Mesothelial cell of epicardium (in vitro differentiated cells): ENCODE data around the gene CSNK1G1. TPM values are rescaled to one million over a fixed set of nuclear protein-coding genes. Genes with fewer than 3 reads are reported as not detected.
"Not testable (repeated sequence)": the region's sequence is repeated elsewhere in the genome, so short reads cannot be mapped to it uniquely, and the experiment has no call there.

Source experiments
- DNase-seq, 2 experiments: peaks; one replicate each; pipeline ENCODE4 v3.0.0; 2021; ENCODE audit warnings: low spot score in 2 of 2; ENCODE audit not compliant: unreplicated experiment in 2 of 2
- H3K27ac Mint-ChIP-seq: 2 replicates; pipeline ENCODE4 v1.8.0; 2021; ENCODE audit warnings: mixed read lengths
- H3K27me3 Mint-ChIP-seq: 2 replicates; pipeline ENCODE4 v1.8.0; 2021; ENCODE audit warnings: low read depth, mixed read lengths
- H3K36me3 Mint-ChIP-seq: 2 replicates; pipeline ENCODE4 v1.8.0; 2021; ENCODE audit warnings: mixed read lengths
- H3K4me1 Mint-ChIP-seq: 2 replicates; pipeline ENCODE4 v1.8.0; 2021; ENCODE audit warnings: mixed read lengths
- H3K4me3 Mint-ChIP-seq: 2 replicates; pipeline ENCODE4 v1.8.0; 2021; ENCODE audit warnings: mild to moderate bottlenecking, moderate library complexity, mixed read lengths
- H3K9me3 Mint-ChIP-seq: 2 replicates; pipeline ENCODE4 v1.8.0; 2021; ENCODE audit warnings: mixed read lengths
- total RNA-seq: library from RNA; stranded (reverse); gene quantifications from 3 replicates; pipeline ENCODE4 v1.2.1, GENCODE V29; 2021
- TF ChIP-seq, protein P1 (sequence below): fragments of 200-600 bp; sonication (generic); IDR thresholded peaks from one replicate; pipeline ENCODE4 v1.5.0; 2021; ENCODE audit warnings: antibody characterized with exemption; ENCODE audit not compliant: unreplicated experiment

The CSNK1G1 gene
- total RNA-seq, 1 donor from 2014 or later, result 27.1 TPM

DNA sequence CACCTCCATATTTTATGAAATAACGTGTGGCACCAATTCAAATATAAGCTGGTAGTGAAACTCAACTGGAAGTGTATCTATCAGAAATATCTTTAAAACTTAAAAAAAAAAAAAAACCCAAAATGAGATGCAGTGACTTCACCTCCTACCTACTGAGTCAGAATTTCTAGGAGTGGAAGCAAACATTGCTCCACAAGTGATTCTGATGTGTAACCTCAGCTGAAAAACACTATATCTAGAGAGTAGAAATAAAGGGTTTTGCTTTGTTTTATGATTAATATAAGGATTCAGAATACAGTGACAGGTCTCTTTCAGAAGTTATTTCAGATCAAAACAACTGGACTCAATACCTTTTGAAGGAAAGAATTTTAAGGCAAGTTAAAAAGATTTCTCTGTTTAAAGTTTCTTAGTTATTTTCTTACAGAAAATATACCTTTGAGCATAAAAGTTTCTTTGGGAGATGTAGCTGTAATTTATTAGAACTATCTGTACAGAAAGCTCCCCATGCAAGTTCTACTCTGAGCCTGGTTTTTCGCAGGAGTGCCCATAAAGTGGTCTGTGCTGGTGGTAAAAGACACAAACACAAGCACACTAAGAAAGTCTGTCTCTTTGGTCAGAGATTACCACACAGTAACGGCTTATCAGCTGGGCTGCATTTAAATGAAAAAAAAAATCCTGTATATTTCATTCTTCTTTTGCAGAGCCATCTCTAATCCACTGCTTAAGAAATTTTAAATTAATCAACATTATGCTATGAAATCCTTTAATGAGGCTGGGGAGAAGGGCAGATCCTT lies 133.2 kb downstream of the CSNK1G1 start:
- Mint-ChIP-seq H3K9me3 (peaks cover 7% of the 10 kb centered on the region), H3K27me3 (no peaks in the 10 kb centered on the region), H3K36me3 (peaks cover 7% of the 10 kb centered on the region), H3K4me3 (no peak overlapping the region), H3K4me1 (peaks cover 17% of the 10 kb centered on the region), H3K27ac (no peak overlapping the region)
- TF ChIP-seq, protein P1, sequence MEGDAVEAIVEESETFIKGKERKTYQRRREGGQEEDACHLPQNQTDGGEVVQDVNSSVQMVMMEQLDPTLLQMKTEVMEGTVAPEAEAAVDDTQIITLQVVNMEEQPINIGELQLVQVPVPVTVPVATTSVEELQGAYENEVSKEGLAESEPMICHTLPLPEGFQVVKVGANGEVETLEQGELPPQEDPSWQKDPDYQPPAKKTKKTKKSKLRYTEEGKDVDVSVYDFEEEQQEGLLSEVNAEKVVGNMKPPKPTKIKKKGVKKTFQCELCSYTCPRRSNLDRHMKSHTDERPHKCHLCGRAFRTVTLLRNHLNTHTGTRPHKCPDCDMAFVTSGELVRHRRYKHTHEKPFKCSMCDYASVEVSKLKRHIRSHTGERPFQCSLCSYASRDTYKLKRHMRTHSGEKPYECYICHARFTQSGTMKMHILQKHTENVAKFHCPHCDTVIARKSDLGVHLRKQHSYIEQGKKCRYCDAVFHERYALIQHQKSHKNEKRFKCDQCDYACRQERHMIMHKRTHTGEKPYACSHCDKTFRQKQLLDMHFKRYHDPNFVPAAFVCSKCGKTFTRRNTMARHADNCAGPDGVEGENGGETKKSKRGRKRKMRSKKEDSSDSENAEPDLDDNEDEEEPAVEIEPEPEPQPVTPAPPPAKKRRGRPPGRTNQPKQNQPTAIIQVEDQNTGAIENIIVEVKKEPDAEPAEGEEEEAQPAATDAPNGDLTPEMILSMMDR, result no peak
- no peak for DNase-seq

DNA sequence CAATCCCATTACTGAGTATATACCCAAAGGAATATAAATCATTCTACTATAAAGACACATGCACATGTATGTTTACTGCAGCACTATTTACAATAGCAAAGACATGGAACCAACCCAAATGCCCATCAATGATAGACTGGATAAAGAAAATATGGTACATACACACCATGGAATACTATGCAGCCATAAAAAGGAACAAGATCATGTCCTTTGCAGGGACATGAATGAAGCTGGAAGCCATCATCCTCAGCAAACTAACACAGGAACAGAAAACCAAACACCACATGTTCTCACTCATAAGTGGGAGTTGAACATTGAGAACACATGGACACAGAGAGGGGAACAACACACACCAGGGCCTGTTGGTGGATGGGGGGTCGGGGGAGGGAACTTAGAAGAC lies 134.1 kb downstream of the CSNK1G1 start:
- H3K27me3 Mint-ChIP-seq, H3K27ac Mint-ChIP-seq, H3K9me3 Mint-ChIP-seq, H3K4me3 Mint-ChIP-seq, DNase-seq, H3K36me3 Mint-ChIP-seq: not testable (repeated sequence)
- peaks cover 20% of the 10 kb centered on the region for H3K4me1 Mint-ChIP-seq

DNA sequence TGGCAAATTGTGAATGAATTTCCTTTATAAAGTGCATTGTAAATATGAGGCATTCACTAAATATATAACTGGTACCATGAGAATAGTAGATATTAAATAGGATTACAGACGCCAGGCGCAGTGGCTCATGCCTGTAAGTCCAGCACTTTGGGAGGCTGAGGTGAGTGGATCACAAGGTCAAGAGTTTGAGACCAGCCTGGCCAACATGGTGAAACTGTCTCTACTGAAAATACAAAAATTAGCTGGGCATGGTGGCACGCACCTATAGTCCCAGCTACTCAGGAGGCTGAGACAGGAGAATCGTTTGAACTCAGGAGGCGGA lies 138.6 kb downstream of the CSNK1G1 start:
- not testable (repeated sequence) for H3K9me3 Mint-ChIP-seq, H3K4me1 Mint-ChIP-seq, H3K27me3 Mint-ChIP-seq, H3K27ac Mint-ChIP-seq, H3K4me3 Mint-ChIP-seq, DNase-seq, H3K36me3 Mint-ChIP-seq

DNA sequence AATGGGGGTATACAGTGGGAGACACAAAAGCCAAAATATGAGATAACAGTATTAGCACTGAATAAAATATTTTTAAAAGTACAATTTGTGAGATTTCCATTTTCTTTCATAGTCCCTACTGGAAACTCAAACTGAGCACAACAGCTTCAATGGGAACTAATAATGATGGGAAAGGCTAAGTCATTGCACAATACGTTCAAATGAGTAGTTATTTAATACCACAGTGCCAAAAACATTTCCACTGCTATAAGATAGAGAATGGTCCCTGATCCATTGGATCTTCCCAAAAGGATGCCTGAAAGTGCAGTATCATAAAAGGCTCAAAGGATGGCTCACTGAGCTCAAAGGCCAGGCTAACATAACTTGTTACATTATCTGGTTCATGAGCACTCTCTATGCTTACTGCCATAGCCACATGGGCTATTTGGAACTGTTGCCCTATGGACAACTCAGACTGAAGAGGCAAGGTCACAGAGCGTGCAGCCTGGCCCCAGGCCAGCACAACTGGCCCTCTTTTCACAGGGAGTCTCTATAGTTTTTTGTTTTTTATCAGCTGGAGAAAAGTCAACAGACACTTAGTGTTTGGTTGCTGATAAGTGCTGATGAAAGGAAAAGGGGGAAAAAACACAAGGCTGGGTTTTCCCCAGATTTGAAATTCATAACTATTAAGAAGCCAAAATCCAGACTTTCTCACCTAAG lies 139.1 kb downstream of the CSNK1G1 start:
- no peak overlapping the region for H3K4me3 Mint-ChIP-seq
- TF ChIP-seq, protein P1, result no peak
- no peak for DNase-seq
- H3K27ac Mint-ChIP-seq, result no peak overlapping the region
- no peaks in the 10 kb centered on the region for H3K9me3 Mint-ChIP-seq
- no peaks in the 10 kb centered on the region for H3K27me3 Mint-ChIP-seq
- H3K4me1 Mint-ChIP-seq, result peaks cover 4% of the 10 kb centered on the region
- peaks cover 9% of the 10 kb centered on the region for H3K36me3 Mint-ChIP-seq

DNA sequence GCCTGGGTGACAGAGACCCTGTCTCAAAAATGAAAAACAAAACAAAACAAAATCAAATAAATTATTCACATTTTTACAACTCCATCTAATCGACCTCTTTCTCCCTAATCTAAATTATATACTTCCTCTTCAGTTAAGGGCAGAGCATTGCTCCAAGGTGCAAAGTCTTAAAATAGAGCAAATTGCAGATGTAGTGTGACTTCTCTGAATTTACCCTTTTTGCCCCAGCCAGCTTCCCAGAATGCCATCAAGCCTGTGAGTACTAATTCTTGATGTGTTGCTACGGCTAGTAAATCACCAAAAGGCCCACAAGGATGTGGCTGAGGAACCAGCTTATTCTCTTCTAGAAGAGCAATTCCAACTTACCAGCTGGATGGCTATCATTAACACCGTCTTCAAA lies 139.8 kb downstream of the CSNK1G1 start:
- H3K27ac Mint-ChIP-seq, result no peak overlapping the region
- TF ChIP-seq, protein P1, result no peak

DNA sequence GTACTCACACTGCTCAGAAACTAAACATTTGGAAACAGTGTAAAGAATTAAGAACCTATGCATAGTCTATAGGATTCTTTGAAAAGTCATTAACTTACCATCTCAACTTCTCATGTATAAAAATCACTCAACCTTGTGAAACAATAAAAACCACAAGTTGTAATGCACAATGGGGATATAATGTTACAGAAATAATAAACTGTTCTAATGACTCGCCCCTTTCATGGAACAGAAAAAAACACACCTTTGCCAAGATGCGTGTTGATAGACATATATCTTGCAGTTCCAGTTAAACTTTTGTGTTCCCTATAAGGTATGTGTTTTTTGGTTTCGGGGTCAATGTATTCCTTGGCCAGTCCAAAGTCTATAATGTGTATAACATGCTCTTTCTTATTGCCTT lies 142.3 kb downstream of the CSNK1G1 start:
- H3K36me3 Mint-ChIP-seq, result peaks cover 9% of the 10 kb centered on the region
- no peaks in the 10 kb centered on the region for H3K27me3 Mint-ChIP-seq
- H3K9me3 Mint-ChIP-seq, result no peaks in the 10 kb centered on the region
- no peak for DNase-seq
- no peak overlapping the region for H3K27ac Mint-ChIP-seq
- TF ChIP-seq, protein P1, result no peak
- H3K4me3 Mint-ChIP-seq, result no peak overlapping the region
- H3K4me1 Mint-ChIP-seq, result peaks cover 5% of the 10 kb centered on the region

More for the DNA sequence above, 139.8 kb downstream of the CSNK1G1 start:
- Mint-ChIP-seq H3K36me3 (peaks cover 9% of the 10 kb centered on the region), H3K27me3 (no peaks in the 10 kb centered on the region), H3K4me3 (no peak overlapping the region), H3K4me1 (peaks cover 4% of the 10 kb centered on the region), H3K9me3 (no peaks in the 10 kb centered on the region)
- DNase-seq, result no peak
